GM21723 (cell line): ENCODE data around the gene RPS6KL1.
"Not testable (repeated sequence)": the region's sequence is repeated elsewhere in the genome, so short reads cannot be mapped to it uniquely, and the experiment has no call there.

ENCODE experiments used
- ATAC-seq: cut with Tn5 transposase; IDR thresholded peaks from one replicate; pipeline ENCODE4 v1.9.1; 2021; ENCODE audit warnings: mild to moderate bottlenecking, moderate library complexity; ENCODE audit not compliant: unreplicated experiment

Gene RPS6KL1

DNA sequence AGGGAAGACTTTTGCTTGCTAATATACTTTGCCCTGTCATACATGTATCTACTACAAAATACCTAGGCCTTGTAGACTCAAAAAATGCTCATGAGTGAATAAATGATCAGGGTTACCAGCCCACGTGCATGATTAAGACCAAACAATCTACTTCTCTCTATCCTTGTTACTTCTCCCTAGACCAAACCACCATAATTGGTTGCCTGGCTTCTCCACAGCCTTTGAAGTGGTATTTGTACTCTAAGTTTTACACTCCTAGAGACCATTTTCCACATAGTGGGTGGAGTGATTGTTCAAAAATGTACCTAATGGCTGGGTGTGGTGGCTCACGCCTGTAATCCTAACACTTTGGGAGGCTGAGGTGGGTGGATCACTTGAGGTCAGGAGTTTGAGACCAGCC lies 14.1 kb upstream of the RPS6KL1 start:
- ATAC-seq: no peak

DNA sequence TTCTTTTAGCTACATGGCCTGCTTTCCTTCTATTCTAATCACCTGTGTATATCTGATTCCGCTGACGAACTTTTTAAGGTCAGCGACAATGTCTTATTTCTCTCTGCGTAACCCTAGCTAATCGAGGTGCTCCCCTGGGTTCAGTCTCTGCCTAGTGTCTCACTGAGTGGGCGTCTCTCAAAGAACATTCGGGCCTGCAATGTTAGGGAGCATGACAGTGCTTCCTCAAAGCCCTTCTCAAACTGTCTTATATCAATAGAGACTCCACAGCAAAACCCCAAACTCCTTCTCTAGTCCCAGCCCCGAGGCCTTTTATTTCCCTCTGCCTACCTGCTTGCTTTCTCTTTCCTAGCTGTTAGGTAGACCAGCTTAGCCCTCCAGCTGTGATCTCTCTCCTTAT lies 13.7 kb upstream of the RPS6KL1 start:
- no peak for ATAC-seq

DNA sequence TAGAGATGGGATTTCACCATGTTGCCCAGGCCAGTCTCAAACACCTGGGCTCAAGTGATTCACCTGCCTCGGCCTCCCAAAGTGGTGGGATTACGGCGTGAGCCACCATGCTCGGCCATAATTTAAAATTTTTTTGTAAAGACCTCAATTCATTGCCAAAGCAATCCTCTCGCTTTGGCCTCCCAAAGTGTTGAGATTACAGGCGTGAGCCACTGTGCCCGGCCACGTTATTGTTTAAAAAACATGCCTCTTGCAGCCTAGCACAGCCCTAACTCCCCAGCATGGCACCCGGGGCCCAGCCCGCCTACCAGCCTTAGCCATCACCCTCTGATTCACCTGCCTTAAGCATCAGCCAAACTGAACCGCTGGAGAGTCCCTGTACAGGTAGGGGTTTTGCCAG lies 13.1 kb upstream of the RPS6KL1 start:
- ATAC-seq: no peak

DNA sequence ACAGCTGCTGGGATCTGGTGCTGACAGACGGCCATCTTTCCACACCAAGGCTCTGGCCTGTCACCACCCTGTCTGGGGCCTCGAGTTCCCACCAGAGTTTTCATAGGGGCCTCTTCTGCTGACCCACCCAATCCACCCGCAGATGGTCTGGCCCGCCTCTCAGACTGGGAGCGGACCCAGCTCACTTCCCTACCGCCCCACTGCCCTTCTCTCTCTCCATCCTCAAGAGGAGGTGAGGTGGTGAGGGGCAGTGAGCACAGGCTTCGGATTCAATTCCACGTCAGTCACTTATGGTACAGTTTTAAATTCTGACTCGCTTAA lies 12.3 kb upstream of the RPS6KL1 start:
- no peak for ATAC-seq

DNA sequence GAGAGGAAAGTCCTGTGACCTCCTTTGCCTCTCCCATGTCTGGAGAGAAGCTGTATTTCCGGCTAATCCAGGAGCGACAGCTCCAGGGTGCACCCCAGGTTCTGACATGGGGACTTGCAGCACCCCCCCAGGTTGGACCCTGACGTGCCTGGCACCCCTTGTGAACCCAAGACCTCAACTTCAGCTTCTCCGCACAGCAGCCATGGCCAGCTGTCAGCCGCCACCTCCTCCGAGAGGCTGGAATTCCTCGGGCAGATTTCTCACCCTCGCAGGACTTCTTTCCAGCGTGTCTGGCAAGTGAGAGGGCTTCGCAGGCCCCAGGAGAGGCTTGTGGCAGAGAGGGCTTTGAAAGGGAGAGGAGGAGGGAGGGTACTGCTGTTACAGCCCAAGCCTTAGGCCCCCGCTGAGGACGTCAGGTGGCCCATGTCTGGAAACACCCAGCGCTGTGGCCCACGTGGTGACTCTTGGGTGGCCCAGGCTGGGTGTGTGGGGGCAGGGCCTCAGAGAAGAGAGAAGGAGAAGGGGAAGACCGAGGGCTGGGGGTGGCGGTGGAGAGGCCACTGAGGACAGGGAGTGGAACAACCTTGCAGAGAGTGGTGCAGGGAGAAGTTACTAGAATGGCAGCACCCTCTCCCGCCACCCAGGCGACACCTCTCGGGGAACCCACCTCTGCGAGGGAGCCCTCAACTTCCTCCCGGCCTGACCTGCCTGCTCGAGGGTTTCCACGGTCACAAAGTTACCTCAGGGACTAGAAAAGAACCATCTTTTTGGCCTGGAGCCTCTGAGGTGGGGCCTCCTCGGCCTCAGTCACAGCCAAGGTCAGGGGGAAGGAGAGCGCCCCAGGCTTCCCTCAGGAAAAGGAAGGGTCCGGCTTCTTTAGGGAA lies 11.7 kb upstream of the RPS6KL1 start:
- no peak for ATAC-seq

DNA sequence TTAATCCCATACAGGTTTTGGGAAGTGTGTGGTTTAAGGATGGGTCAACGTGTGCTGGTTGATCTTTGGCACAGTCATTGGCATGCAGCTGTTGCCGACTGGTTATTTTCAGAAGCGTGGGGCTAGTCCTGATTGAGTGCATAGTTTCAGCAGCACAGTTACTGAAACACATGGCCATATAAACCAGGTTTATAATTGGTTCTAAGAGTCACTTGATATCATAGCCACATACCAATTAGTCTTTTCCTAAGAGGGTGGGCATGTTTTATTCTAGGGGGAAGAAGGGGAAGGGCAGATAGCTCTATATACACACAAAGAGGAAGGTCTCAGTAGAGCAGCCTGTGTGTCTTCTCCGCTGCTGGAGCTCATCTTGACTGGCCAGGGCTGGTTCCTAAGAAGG lies 11.0 kb upstream of the RPS6KL1 start:
- ATAC-seq: no peak

DNA sequence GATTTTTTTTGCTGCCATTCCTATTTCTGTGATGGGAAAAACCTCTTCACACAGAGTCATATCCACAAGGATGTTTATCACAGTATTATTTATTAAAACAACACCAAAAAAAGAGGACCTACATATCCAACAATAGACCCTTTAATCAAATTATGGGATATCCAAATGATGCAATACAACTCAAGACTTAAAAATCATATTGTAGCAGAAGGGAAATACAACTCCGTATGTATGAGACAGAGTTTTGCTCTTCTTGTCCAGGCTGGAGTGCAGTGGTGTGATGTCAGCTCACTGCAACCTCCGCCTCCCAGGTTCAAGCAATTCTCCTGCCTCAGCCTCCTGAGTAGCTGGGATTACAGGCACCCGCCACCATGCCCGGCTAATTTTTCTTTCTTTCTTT lies 9.9 kb upstream of the RPS6KL1 start:
- not testable (repeated sequence) for ATAC-seq

DNA sequence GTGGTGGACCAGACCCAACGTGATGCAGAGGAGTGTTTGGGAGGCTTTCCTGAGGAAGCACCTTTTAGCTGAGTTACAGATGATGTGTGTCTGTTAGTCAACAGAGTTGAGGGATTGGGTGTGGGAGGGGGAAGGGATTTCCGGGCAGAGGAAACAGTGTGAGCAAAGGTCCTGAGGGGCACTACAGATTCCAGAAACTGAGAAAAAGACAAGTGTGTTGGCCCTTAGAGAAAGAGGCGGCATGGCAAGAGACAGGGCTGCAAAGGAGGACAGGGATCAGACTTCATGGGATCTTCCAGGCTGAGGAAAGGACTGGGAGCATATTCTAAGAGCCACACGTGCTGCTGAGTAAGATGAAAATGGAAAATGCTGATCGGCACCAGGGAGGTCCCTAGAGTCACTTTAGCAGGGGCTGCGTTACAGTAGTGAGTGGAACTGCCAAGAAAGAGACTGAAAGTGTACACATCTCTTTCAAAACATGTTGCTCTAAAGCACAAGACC lies 9.4 kb upstream of the RPS6KL1 start:
- no peak for ATAC-seq

DNA sequence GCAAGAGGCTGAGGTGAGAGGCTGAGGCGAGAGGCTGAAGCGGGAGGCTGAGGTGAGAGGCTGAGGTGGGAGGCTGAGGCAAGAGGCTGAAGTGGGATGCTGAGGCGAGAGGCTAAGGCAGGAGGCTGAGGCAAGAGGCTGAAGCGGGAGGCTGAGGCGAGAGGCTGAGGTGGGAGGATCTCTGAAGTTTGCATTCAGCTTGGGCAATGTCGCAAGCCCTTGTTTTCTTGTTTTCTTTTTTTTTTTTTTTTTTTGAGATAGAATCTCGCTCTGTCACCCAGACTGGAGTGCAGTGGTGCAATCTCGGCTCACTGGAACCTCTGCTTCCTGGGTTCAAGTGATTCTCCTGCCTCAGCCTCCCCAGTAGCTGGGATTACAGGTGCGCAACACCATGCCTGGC lies 8.7 kb upstream of the RPS6KL1 start:
- not testable (repeated sequence) for ATAC-seq

DNA sequence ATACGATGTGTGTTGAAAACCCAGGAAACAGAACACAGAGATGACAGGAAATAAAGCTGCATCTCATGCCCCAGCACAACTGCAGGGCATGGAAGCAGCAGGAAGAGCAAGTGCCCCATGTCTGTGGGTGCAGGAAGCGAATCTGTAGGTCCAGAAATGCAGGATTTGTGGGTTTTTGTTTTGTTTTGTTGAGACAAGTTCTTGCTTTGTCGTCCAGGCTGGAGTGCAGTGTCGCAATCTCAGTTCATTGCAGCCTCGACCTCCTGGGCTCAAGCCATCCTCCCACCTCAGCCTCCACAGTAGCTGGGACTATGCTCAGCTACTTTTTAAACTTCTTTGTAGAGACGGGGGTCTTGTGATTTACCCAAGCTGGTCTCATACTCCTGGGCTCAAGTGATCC lies 6.2 kb upstream of the RPS6KL1 start:
- ATAC-seq: no peak

DNA sequence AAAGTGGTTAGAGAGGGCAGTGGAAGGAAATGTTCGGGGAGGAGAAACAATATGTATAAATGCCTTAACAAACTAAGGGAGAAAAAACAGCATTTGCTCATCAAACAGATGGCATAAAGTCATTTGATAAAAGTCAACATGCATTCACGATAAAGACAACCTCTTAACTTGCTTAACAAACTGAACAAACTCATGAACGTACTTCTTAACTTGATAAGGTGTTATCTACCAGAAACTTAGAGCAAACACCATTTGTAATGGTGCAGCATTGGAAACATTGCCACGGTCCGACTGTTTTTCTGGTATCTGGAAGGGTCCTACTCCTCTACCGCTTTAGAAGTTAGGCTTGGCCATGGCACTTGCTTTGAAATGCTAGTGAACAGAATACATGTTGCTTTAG lies 4.2 kb upstream of the RPS6KL1 start:
- no peak for ATAC-seq

DNA sequence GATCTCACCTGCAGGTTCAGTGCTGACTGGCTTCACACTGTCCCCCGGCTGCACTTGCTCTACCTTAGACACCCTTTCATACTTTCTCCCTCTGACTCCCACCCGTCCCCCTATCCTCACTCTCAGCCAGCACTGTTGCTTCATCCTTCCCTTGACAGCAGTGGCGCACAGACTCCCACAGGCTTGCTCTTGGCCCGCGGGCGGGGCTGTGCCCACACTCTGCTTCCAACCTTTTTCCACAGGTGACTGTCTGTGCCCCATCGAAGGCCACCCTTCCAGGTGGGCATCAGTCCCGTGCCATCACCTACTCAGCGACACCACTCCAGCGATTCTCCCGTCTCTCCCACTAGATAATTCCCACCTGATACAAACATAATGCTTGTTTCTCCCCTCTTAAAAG lies 1.0 kb upstream of the RPS6KL1 start:
- ATAC-seq: no peak

DNA sequence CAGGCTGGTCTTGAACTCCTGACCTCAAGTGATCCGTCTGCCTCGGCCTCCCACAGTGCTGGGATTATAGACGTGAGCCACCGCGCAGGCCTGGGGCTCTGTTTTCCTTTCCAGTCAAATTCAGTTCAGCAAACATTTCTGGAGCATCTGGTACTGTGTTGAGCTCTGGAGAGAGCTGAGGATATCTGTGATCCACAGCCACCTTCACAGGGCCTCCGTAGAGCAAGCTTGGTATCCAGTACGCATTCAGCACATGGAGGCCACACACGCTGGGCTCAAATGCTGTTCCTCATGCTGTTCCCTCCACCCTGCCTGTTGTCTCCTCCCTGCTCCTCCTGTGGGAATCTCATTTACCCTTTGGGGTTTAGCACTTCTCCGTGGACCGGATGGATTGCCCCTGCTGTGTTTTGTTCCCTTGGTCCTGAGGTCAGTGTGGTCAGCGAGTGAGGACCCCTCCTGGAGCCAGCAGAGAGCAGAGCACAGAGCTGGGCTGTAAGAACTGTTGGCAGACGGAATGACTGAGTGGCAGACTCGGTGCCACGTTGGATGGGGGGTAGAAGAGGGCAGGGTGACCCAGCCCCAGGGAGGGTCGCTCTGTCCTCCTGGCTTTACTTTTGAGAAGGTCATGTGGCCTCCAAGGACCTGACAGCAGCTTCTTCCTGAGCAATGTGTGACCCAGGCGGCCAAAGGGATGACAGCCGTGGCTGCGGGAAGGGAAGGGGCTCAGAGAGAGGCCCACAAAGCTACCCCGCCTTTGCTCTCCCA lies 891 bp downstream of the RPS6KL1 start:
- no peak for ATAC-seq

DNA sequence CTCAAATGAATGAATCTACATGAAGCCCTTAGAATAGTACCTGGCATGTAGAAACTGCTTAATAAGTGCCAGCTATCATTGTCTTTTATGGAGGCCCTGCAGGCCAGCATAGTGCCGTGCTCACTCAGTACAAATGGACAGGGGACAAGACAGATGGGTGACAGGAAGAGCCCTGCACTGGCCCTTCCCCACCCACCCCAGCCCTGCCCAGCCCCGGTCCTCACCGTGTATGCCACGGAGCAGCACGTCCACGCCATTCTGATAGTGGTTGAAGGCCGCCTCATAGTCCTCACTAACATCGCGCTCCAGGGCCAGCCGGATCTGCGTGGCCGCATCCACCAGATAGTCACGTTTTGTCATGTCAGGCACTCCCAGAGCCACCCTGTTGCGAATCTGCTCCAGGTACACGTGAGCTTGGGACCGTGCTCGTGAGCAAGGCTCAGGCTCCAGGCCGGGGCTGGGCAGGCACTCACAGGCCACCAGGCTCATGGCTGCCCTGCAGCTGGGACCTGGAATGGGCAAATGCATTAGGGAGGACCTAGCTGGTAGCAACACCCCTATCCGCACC lies 1.9 kb downstream of the RPS6KL1 start:
- ATAC-seq: no peak

DNA sequence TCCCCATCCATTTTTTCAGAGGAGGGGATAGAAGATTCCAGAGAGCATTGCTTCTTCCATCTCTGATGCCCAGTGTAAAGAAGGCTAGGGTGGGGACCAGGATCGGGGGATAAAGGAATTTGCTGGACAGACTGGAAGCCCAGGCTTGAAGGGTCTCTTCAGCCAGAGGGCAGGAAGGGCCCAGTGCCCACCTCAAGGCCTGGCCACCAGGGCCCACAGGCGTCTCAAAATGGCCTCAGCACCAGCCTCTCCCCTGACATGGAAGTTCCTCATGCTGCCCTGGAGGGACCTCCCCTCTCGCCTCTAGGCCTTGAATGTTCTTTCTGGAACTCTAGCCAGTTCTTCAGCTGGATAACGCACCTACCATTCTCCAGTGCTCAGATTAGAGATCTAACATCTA lies 2.8 kb downstream of the RPS6KL1 start:
- ATAC-seq: no peak

DNA sequence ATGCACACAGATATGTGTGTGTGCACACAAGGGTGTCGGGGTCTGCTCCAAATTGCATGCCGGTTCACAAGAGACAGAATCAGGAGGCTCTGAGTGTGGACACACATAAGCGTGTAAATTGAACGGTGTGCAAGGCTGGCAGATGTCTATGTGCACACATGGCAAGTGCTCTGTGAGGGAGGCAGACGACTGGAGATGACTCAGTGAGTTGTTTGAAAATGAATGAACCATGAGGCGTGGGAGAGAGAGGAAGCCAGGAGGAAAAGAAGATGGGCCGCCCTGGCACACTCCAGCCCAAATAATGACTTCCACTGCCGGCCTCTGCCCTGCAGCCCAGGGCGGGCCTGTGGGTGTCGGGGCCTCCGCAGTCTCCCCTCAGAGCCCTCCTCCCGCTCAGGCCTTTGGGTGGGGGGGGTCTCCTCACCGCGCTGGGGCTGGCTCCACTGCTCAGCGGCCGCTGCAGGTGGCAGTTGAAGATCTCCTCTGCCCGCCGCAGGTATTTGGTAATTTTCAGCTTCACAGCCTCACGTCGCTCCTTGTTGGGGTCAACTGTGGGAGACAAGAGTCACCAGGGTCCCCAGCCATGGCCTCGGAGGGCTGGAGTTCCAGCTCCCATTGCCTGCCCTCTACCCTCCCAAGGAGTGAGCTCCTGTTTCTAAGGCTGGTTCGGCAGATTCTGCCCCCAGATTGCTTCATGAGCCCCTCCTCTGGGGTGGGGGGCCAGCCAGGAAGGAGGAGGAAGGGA lies 3.5 kb downstream of the RPS6KL1 start:
- no peak for ATAC-seq

DNA sequence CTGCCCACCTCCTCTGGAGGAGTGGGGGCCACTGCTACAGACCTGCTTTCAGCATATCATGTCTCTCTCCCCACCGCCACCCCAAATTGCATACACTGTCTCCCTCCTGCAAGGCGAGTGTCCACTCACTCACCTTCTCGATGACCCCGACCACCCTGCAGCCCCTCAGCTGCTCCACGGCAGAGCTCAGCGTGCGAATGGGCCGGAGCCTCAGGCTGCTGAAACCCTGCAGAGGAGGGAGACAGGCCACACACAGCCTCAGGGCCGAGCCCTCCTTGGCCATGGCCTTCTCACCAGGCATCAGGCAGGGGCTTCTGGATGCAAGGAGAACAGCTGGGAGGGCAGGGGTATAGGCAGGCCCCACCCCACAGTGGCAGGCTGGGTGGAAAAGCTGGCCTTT lies 4.7 kb downstream of the RPS6KL1 start:
- ATAC-seq: no peak

DNA sequence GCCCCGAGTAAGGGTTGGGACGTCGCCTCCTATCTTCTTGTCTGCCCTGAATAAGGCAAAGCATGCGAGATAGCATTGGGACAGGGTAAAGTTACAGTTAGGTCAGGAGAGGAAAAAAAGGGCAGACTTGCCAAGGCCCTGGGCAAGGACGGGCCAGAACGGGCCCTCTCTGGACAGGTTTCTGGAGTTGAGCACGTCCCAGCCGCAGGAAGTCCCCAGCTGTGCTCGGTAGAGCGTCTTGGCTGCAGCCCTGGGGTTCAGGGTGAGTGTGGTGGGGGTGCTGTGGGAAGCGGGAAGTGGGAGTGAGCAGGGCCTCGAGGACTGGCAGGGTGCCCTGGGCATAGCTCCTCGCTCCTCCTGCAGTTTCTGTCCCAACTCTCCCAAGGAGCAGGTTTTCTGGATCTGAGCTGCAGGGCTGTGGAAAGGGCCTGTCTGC lies 5.4 kb downstream of the RPS6KL1 start:
- no peak for ATAC-seq

DNA sequence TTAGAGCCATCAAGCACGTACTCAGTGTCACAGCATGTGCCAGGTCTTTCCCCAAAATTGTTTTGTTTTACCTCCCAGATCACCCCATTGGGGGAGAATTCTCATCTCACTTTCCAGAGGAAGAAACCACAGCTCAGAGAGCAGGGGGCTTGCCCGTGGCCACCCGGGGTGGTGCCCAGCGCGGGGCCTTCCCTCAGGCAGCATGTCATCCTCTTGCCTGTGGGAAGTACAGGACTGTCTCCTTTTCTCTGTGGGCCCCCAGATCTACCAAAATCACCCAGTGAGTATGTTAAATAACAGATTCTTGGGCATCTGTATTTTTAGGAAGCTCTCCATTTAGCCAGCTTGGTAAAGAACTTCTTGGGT lies 5.9 kb downstream of the RPS6KL1 start:
- ATAC-seq: no peak

DNA sequence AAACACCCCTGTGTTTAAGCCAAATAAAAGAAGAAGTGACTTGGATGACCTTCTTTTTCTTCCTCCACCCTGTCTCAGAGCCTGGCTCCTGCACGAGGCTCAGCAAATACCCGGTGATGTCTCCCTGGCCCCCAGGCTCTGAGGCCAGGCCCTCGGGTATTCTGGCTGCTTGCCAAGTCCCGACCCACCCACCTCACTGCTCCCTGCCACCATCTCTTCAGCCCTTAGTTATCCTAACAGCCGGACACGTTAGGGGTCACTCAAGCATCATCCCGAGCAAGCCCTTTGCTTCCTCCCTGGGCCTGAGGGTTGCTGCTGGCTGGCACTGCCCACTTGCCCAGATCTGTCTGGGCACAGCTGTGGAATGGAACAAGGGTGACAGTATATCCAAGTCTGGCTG lies 7.2 kb downstream of the RPS6KL1 start:
- ATAC-seq: no peak

DNA sequence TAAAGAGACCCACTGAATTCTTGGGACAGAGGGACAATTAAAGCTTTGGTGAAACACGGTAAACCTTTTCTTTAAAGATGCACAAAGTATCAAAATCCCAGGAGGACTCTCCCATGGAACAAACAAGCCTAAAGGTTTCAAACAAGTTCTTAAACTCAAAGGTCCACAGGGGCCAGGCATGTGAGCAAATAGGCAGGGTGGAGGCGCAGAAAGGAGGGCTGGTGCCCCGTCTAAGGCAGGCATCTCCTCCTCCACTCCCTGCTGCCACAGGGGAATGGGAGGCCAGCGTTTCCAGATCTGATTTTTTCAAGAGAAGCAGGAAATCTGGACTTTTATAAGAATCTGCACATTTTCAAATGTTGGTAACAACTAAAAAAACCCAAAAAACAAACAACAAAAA lies 7.6 kb downstream of the RPS6KL1 start:
- ATAC-seq: no peak
